Heart right ventricle (tissue), 16 donors: ENCODE results near the gene UBE3B. TPM values are rescaled to one million over a fixed set of nuclear protein-coding genes. Genes with fewer than 3 reads are reported as not detected.

Experiments
- ATAC-seq, 8 donors: fragments of 200-7000 bp; cut with Tn5 transposase; one replicate each; pipeline ENCODE4 v1.9.1; 2020; ENCODE audit warnings: mild to moderate bottlenecking in 8 of 8, moderate library complexity in 8 of 8, moderate number of reproducible peaks in 1 of 8
- DNase-seq, 2 donors: peaks; one replicate each; pipeline ENCODE4 v3.0.0-alpha.2; 2020
- H3K27ac ChIP-seq, 10 donors: fragments of 200-600 bp; sonication (generic) in 2 of 10; one replicate each; pipeline versions ENCODE4 v1.5.0 to v1.8.0; 2020 to 2022; ENCODE audit warnings: mild to moderate bottlenecking in 3 of 10
- H3K27me3 ChIP-seq, 7 donors: fragments of 200-600 bp; one replicate each; pipeline ENCODE4 v1.8.0; 2021 to 2022; ENCODE audit warnings: mild to moderate bottlenecking in 2 of 7
- H3K36me3 ChIP-seq, 9 donors: fragments of 200-600 bp; sonication (generic) in 1 of 9; one replicate each; pipeline versions ENCODE4 v1.5.0 to v1.8.0; 2020 to 2022; ENCODE audit warnings: mild to moderate bottlenecking in 2 of 9
- H3K4me1 ChIP-seq, 9 donors: fragments of 200-600 bp; sonication (generic) in 1 of 9; one replicate each; pipeline versions ENCODE4 v1.5.0 to v1.8.0; 2020 to 2022; ENCODE audit warnings: mild to moderate bottlenecking in 4 of 9
- H3K4me3 ChIP-seq, 10 donors: fragments of 200-600 bp; sonication (generic) in 2 of 10; one replicate each; pipeline versions ENCODE4 v1.5.0 to v1.8.0; 2020 to 2022; ENCODE audit warnings: mild to moderate bottlenecking in 7 of 10, moderate library complexity in 2 of 10
- H3K9me3 ChIP-seq, 11 donors: fragments of 200-600 bp in 10 of 11; sonication (generic) in 2 of 11; one replicate each; pipeline versions ENCODE4 v1.5.0 to v1.8.0; 2013 to 2022; ENCODE audit warnings: mild to moderate bottlenecking in 2 of 11, control low read depth in 1 of 11, moderate library complexity in 1 of 11
- WGBS, 2 donors: extraction: QIAGEN DNeasy Blood & Tissue Kit; methylation state at CpG; one replicate each; pipeline ENCODE4 v1.1.7; 2013; ENCODE audit warnings: inconsistent platforms in 1 of 2; 5-methylcytosine and 5-hydroxymethylcytosine counted together
- intact Hi-C, 10 donors: fragments of 100-400 bp; cut with DNase I; formaldehyde crosslinking; loops; one replicate each; pipeline versions ENCODE4 v1.11.1 to v1.14.2; 2022
- polyA plus RNA-seq, 2 donors: library from polyadenylated mRNA; stranded (reverse); fragments of 200-250 nt; gene quantifications; one replicate each; pipeline ENCODE4 v1.2.3, GENCODE V29; 2013
- total RNA-seq, 10 donors: library from RNA; stranded (reverse); fragmentation: NEBNext Ultra II Directional in 3 of 10; extraction: Animal tissue kit (Norgen Biotek cat#: 25700) in 3 of 10; gene quantifications; one replicate each; pipeline versions ENCODE4 v1.2.1 to v1.2.4, GENCODE V29; 2021 to 2023
- TF ChIP-seq, protein P1 (sequence below), 9 donors: fragments of 200-600 bp; sonication (generic) in 2 of 9; IDR thresholded peaks; one replicate each; pipeline versions ENCODE4 v1.5.0 to v1.8.0; 2021 to 2022; ENCODE audit warnings: antibody characterized with exemption in 9 of 9, mild to moderate bottlenecking in 5 of 9, moderate library complexity in 1 of 9
- donor health status: Arrhythmogenic right ventricular cardiomyopathy.
- donor health status: ischemic (EF 13 %, LVEDD 7.1; RV severe dilation, severe dysfunction).
- donor health status: healthy with polysubstance abuse.
- donor health status: DM: no; HTN: yes; CAD: no.
- donor health status: DM: no; HTN: no; CAD: no.
- donor health status: ischemic (EF 25% LVEDD 6.9; RV normal size, moderate dysfunction).
- donor health status: ischemic (EF 25% LVEDD 5.7; RV mildly dilated, moderate dysfunction).
- donor health status: healthy.
- donor health status: DM: yes; HTN: yes; CAD: no.
- donor health status: Ischemic cardiomyopathy.
- donor health status: ischemic (EF 35%, LVEDD 5.7; RV mildly dilated, moderate dysfunction).
- donor health status: nonischemic (EF 11% LVEDD 7.7; RV severe dilation, severe dysfunction).
- donor health status: DM: yes; HTN: yes; CAD: no.
- donor health status: PGD.
- donor health status: ischemic (EF 29% LVEDD 5.4; RV normal size, mild dysfunction).
- donor health status: nonischemic (EF 23%, LVEDD 6.1; RV moderate dilation, normal function).

The UBE3B gene
- total and polyA plus RNA-seq, 12 donors = 13.7 to 58.8 (median 55.5) TPM

DNA sequence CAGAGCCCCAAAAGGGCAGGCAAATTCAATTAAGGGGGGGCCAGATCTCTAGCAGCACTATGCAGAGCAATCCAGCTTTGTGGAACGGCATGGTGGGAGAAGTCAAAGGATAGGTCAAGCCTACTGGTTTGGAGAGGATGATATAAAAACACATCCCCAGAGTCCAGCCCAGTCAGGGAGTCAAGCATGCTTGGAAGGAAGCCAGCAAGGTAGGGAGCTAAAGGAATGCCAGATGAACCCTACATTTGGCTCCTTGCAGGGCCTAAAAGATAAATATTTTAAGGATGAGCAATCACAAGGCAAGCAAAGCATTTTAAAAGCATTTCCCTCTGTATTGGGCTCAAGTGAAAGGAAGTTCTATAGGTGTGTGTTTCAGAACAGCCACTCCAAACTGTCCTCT lies 21.7 kb upstream of the UBE3B start:
- H3K36me3 ChIP-seq = peaks cover 0 to 97% (median 59%) of the 10 kb centered on the region in 9 donors
- WGBS, 2 donors = 93 to 95% methylated on average over 1 of the region's 1 CpG
- H3K9me3 ChIP-seq = no peaks in the 10 kb centered on the region
- DNase-seq (no peak), ATAC-seq (no peak)
- H3K4me3 ChIP-seq = no peak overlapping the region
- TF ChIP-seq, protein P1, sequence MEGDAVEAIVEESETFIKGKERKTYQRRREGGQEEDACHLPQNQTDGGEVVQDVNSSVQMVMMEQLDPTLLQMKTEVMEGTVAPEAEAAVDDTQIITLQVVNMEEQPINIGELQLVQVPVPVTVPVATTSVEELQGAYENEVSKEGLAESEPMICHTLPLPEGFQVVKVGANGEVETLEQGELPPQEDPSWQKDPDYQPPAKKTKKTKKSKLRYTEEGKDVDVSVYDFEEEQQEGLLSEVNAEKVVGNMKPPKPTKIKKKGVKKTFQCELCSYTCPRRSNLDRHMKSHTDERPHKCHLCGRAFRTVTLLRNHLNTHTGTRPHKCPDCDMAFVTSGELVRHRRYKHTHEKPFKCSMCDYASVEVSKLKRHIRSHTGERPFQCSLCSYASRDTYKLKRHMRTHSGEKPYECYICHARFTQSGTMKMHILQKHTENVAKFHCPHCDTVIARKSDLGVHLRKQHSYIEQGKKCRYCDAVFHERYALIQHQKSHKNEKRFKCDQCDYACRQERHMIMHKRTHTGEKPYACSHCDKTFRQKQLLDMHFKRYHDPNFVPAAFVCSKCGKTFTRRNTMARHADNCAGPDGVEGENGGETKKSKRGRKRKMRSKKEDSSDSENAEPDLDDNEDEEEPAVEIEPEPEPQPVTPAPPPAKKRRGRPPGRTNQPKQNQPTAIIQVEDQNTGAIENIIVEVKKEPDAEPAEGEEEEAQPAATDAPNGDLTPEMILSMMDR (IDR thresholded peaks at IDR 0.05) = no peak
- H3K27me3 ChIP-seq = no peaks in the 10 kb centered on the region
- peaks cover 1 to 48% (median 37%) of the 10 kb centered on the region in 9 donors for H3K4me1 ChIP-seq
- H3K27ac ChIP-seq = no peak overlapping the region
- intact Hi-C loops = no loop called here

DNA sequence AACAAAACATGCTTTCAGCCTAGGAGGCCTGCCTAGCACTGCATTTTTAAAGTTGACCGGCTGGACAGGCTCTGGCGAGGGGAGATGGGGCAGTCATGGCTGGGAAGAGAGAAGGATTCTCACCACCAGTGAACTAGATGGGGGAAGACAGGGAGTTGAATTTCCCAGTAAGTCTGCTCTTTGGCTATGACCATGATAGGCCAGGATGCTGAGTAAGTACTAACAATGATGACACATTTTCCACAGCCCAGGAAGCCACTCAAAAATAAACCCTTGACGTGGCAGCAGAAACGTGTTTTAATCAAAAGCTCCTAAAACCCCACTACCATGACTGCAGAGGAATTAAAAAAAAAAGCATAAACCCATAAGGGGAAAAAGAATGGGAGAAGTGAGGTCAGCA lies 19.3 kb upstream of the UBE3B start:
- intact Hi-C loops = no loop called here
- TF ChIP-seq, protein P1 (IDR thresholded peaks at IDR 0.05) = no peak
- Histone ChIP-seq H3K4me3 (no peak overlapping the region), H3K9me3 (no peaks in the 10 kb centered on the region), H3K27me3 (no peaks in the 10 kb centered on the region), H3K27ac (peak overlapping the region in 8 of 10 donors; percentile 24 to 99 (median 97)), H3K36me3 (peaks cover 0 to 73% (median 42%) of the 10 kb centered on the region in 9 donors), H3K4me1 (peaks cover 12 to 63% (median 58%) of the 10 kb centered on the region in 9 donors)
- ATAC-seq (no peak), DNase-seq (no peak)
- 59 to 71% methylated on average over 4 of the region's 4 CpGs for WGBS, 2 donors

DNA sequence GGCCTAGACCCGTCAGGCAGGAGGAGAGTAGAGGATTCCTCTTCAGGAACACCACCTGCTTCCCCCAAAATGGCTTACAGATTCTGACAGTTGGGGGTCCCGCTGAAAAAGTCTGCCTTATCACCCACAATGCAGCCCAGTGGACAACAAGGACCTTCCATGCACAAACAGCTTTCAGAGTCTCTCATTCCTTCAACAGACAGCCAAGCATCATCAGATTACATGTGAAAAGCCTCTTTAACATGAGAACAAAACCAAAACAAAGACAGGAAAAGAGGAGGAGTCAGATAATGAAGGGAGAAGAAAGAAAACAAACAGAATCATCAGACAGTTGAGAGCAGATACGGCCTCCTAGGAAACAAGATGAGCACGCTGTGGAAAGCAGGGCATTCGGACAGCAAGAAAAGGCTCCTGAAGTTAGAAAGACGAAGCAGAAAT lies 18.6 kb upstream of the UBE3B start:
- Histone ChIP-seq H3K4me1 (peaks cover 17 to 70% (median 65%) of the 10 kb centered on the region in 9 donors), H3K9me3 (no peaks in the 10 kb centered on the region), H3K27me3 (no peaks in the 10 kb centered on the region), H3K4me3 (no peak overlapping the region), H3K36me3 (peaks cover 0 to 66% (median 36%) of the 10 kb centered on the region in 9 donors), H3K27ac (peak overlapping the region in 9 of 10 donors; percentile 10 to 99 (median 97))
- TF ChIP-seq, protein P1 (IDR thresholded peaks at IDR 0.05) = no peak
- intact Hi-C loops = no loop called here
- WGBS, 2 donors = 65 to 67% methylated on average over 6 of the region's 6 CpGs
- DNase-seq (no peak), ATAC-seq (no peak)

DNA sequence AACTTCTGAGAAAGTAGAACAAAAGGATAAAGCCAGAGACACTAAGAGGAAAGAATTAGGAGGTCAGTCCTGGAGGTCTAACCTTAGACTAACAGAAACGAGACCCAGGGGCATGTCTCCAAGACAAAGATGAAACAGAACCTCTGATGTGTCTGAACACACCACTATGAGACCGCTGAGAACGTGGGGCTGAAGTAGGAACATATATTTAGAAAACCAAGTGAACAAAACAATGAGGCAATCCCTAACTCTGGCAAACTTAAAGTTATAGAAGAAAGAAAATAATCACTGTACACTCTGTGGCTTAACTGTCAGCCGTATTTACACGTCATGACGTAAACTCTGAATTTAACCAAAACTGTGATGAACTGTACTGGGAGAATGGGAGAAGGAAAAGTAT lies 18.2 kb upstream of the UBE3B start:
- H3K27me3 ChIP-seq = no peaks in the 10 kb centered on the region

More for the DNA sequence above, 18.2 kb upstream of the UBE3B start:
- no peak for ATAC-seq
- Histone ChIP-seq H3K36me3 (peaks cover 0 to 62% (median 32%) of the 10 kb centered on the region in 9 donors), H3K9me3 (no peaks in the 10 kb centered on the region), H3K4me1 (peaks cover 22 to 75% (median 69%) of the 10 kb centered on the region in 9 donors), H3K27ac (peak overlapping the region in 9 of 10 donors; percentile 10 to 99 (median 97)), H3K4me3 (no peak overlapping the region)
- no peak for DNase-seq
- TF ChIP-seq, protein P1 (IDR thresholded peaks at IDR 0.05) = no peak
- 71% methylated on average over 6 of the region's 6 CpGs for WGBS, 2 donors
- intact Hi-C loops = no loop called here
